ENCODE data around the gene ABHD5.

- TF ChIP-seq POLR2AphosphoS5 (IDR thresholded peaks at IDR 0.05; ENCODE audit: low read depth, low read length) (no peak), SIN3A (IDR thresholded peaks at IDR 0.05; ENCODE audit: borderline replicate concordance, insufficient read depth, low read length) (no peak), TAF1 (IDR thresholded peaks at IDR 0.05; ENCODE audit: borderline replicate concordance, insufficient read depth, low read length) (no peak), REST (IDR thresholded peaks at IDR 0.05; ENCODE audit: insufficient read depth in 1 of 2, low read depth in 2 of 2, low read length in 2 of 2) (no peak), FOXP2 (optimal IDR thresholded peaks at IDR 0.05; ENCODE audit: borderline replicate concordance, extremely low read depth, extremely low read length, insufficient read depth) (no peak)
Measured at GRCh38 chr3:43759938-43760337, 69.2 kb downstream of the ABHD5 start.

Data from PFSK-1 (cell line).